Breast epithelium (tissue), 4 donors: ENCODE results near the gene GLCCI1. TPM values are rescaled to one million over a fixed set of nuclear protein-coding genes. Genes with fewer than 3 reads are reported as not detected.

Experiments
- DNase-seq, 2 donors: peaks; one replicate each; pipeline ENCODE4 v3.0.0-alpha.2; 2019; ENCODE audit warnings: low spot score in 2 of 2
- H3K27ac ChIP-seq, 2 donors: fragments of 200-600 bp; sonication (generic) in 1 of 2; one replicate each; pipeline ENCODE4 v1.5.1; 2016 to 2019; ENCODE audit warnings: mild to moderate bottlenecking in 1 of 2
- H3K27me3 ChIP-seq, 2 donors: fragments of 200-600 bp; sonication (generic) in 1 of 2; one replicate each; pipeline versions ENCODE4 v1.5.1 to v1.6.0; 2017 to 2019; ENCODE audit warnings: control low read depth in 1 of 2, mild to moderate bottlenecking in 1 of 2
- H3K36me3 ChIP-seq: fragments of 200-600 bp; one replicate; pipeline ENCODE4 v1.5.1; 2019
- H3K4me1 ChIP-seq, 2 donors: fragments of 200-600 bp; sonication (generic); one replicate each; pipeline ENCODE4 v1.5.1; 2016 to 2019; ENCODE audit warnings: control low read depth in 1 of 2
- H3K4me3 ChIP-seq, 3 donors: fragments of 200-600 bp; sonication (generic); 1 replicate in 2 of 3; 2 replicates in 1 of 3; pipeline ENCODE4 v1.5.1; 2016 to 2019; ENCODE audit warnings: mild to moderate bottlenecking in 3 of 3, moderate library complexity in 2 of 3
- H3K9me3 ChIP-seq, 2 donors: fragments of 200-600 bp; sonication (generic) in 1 of 2; one replicate each; pipeline ENCODE4 v1.5.1; 2016 to 2019; ENCODE audit warnings: control low read depth in 1 of 2
- CTCF ChIP-seq, 3 donors: fragments of 450-650 bp; IDR thresholded peaks; one replicate each; pipeline ENCODE4 v1.5.1; 2016 to 2017; ENCODE audit warnings: antibody characterized with exemption in 3 of 3, mild to moderate bottlenecking in 3 of 3, moderate library complexity in 3 of 3
- POLR2A ChIP-seq: fragments of 450-650 bp; IDR thresholded peaks from one replicate; pipeline ENCODE4 v1.6.1; 2016; ENCODE audit warnings: antibody characterized with exemption, mild to moderate bottlenecking, moderate library complexity
- POLR2AphosphoS5 ChIP-seq, 3 donors: sonication (generic); formaldehyde crosslinking; IDR thresholded peaks; one replicate each; pipeline ENCODE4 v1.6.1; 2017; ENCODE audit warnings: antibody characterized with exemption in 3 of 3
- intact Hi-C: fragments of 100-400 bp; cut with DNase I; formaldehyde crosslinking; loops from one replicate; pipeline ENCODE4 v1.15.1; 2023; ENCODE audit warnings: low total_unique reads
- total RNA-seq, 3 donors: library from RNA; depleted of rRNA; stranded (reverse); fragments of >200 nt; gene quantifications; one replicate each; pipeline ENCODE4 v1.1.0, GENCODE V29; 2016

Gene GLCCI1
- total RNA-seq, 3 donors from 2014 or later = 11.7 to 29.1 (median 18.4) TPM

- no peaks in the 10 kb centered on the region for H3K9me3 ChIP-seq
- no peaks in the 10 kb centered on the region for H3K4me1 ChIP-seq
- no peaks in the 10 kb centered on the region for H3K36me3 ChIP-seq
- no peak for DNase-seq
- H3K27ac ChIP-seq = no peak overlapping the region
- intact Hi-C loops = loop anchor here (5.0 kb wide), 1 partner anchor 243 kb away; the partner anchor contains the start of gene RPA3
- TF ChIP-seq CTCF (IDR thresholded peaks at IDR 0.05) (no peak), POLR2AphosphoS5 (IDR thresholded peaks at IDR 0.05) (no peak), POLR2A (no peak)
- no peaks in the 10 kb centered on the region for H3K27me3 ChIP-seq
- H3K4me3 ChIP-seq = no peak overlapping the region
These were observed 8.5 kb upstream of the GLCCI1 start for GRCh38 chr7:7959979-7960670.

GRCh38 chr7:7962851-7963250 lies 5.7 kb upstream of the GLCCI1 start:
- no peak overlapping the region for H3K27ac ChIP-seq
- no peak for TF ChIP-seq CTCF (IDR thresholded peaks at IDR 0.05)
- no peak for TF ChIP-seq POLR2A
- TF ChIP-seq POLR2AphosphoS5 (IDR thresholded peaks at IDR 0.05) = no peak
- no peaks in the 10 kb centered on the region for H3K36me3 ChIP-seq
- H3K9me3 ChIP-seq = no peaks in the 10 kb centered on the region
- no peaks in the 10 kb centered on the region for H3K27me3 ChIP-seq
- H3K4me3 ChIP-seq = no peak overlapping the region
- no peaks in the 10 kb centered on the region for H3K4me1 ChIP-seq
- DNase-seq = no peak
- intact Hi-C loops = loop anchor here (5.0 kb wide), 1 partner anchor 246 kb away; the partner anchor contains the start of gene RPA3

GRCh38 chr7:7964250-7964649 lies 4.3 kb upstream of the GLCCI1 start:
- no peak overlapping the region for H3K27ac ChIP-seq
- no peaks in the 10 kb centered on the region for H3K9me3 ChIP-seq
- no peaks in the 10 kb centered on the region for H3K4me1 ChIP-seq
- intact Hi-C loops = loop anchor here (5.0 kb wide), 1 partner anchor 247 kb away; the partner anchor contains the start of gene RPA3
- DNase-seq = no peak
- no peak for TF ChIP-seq CTCF (IDR thresholded peaks at IDR 0.05)
- TF ChIP-seq POLR2A = no peak
- TF ChIP-seq POLR2AphosphoS5 (IDR thresholded peaks at IDR 0.05) = no peak
- H3K27me3 ChIP-seq = no peaks in the 10 kb centered on the region
- H3K4me3 ChIP-seq = no peak overlapping the region
- no peaks in the 10 kb centered on the region for H3K36me3 ChIP-seq

- no peaks in the 10 kb centered on the region for H3K4me1 ChIP-seq
- H3K36me3 ChIP-seq = no peaks in the 10 kb centered on the region
- no peaks in the 10 kb centered on the region for H3K9me3 ChIP-seq
- no peak overlapping the region for H3K4me3 ChIP-seq
- intact Hi-C loops = loop anchor here (5.0 kb wide), 1 partner anchor 247 kb away; the partner anchor contains the start of gene RPA3
- TF ChIP-seq POLR2AphosphoS5 (IDR thresholded peaks at IDR 0.05) (no peak), POLR2A (no peak), CTCF (IDR thresholded peaks at IDR 0.05) (no peak)
- DNase-seq = no peak
- H3K27me3 ChIP-seq = no peaks in the 10 kb centered on the region
- H3K27ac ChIP-seq = no peak overlapping the region
These were observed 3.9 kb upstream of the GLCCI1 start for GRCh38 chr7:7964691-7965090.

- intact Hi-C loops = no loop called here
- H3K27me3 ChIP-seq = no peaks in the 10 kb centered on the region
- H3K9me3 ChIP-seq = no peaks in the 10 kb centered on the region
- TF ChIP-seq CTCF (IDR thresholded peaks at IDR 0.05) = no peak
- H3K36me3 ChIP-seq = no peaks in the 10 kb centered on the region
- no peak overlapping the region for H3K4me3 ChIP-seq
- no peaks in the 10 kb centered on the region for H3K4me1 ChIP-seq
- no peak for DNase-seq
- no peak overlapping the region for H3K27ac ChIP-seq
These were observed 3.3 kb upstream of the GLCCI1 start for GRCh38 chr7:7965301-7965700.
